ENCODE data around the gene ACBD5.

ACBD5 gene

GRCh38 chr10:27145937-27146336 is 94.7 kb downstream of the ACBD5 start:
- Histone ChIP-seq H3K27ac (ENCODE audit: low read depth, low read length, poor library complexity, severe bottlenecking) (no peak overlapping the region), H3K9me2 (ENCODE audit: low read depth, low read length) (no peaks in the 10 kb centered on the region), H3K9me3 (ENCODE audit: low read length) (no peaks in the 10 kb centered on the region), H4K20me1 (ENCODE audit: insufficient read depth, low read length) (no peaks in the 10 kb centered on the region), H3K4me2 (ENCODE audit: low read length) (no peak overlapping the region), H3K4me3 (ENCODE audit: low read depth, low read length, poor library complexity, severe bottlenecking) (no peak overlapping the region), H3K36me3 (ENCODE audit: insufficient read depth, low read length) (peaks cover 88% of the 10 kb centered on the region), H3K4me1 (ENCODE audit: insufficient read depth, low read length, severe bottlenecking) (no peaks in the 10 kb centered on the region), H3F3A (ENCODE audit: insufficient read depth, low read length) (no peaks in the 10 kb centered on the region), H2AFZ (ENCODE audit: low read length) (no peak overlapping the region), H3K79me2 (ENCODE audit: insufficient read depth, low read length) (peaks cover 31% of the 10 kb centered on the region), H3K27me3 (ENCODE audit: insufficient read depth, low read length) (no peaks in the 10 kb centered on the region), H3K9ac (ENCODE audit: low read length) (no peak overlapping the region)
- no peak for TF ChIP-seq CTCF (IDR thresholded peaks at IDR 0.05; ENCODE audit: low read length)

Data from OCI-LY1 (cell line).